GM18868 (cell line): ENCODE measurements around the gene LIFR.

Experiments used
- ATAC-seq: cut with Tn5 transposase; IDR thresholded peaks from one replicate; pipeline ENCODE4 v1.9.1; 2021; ENCODE audit warnings: mild to moderate bottlenecking, moderate library complexity; ENCODE audit not compliant: unreplicated experiment

LIFR gene

DNA sequence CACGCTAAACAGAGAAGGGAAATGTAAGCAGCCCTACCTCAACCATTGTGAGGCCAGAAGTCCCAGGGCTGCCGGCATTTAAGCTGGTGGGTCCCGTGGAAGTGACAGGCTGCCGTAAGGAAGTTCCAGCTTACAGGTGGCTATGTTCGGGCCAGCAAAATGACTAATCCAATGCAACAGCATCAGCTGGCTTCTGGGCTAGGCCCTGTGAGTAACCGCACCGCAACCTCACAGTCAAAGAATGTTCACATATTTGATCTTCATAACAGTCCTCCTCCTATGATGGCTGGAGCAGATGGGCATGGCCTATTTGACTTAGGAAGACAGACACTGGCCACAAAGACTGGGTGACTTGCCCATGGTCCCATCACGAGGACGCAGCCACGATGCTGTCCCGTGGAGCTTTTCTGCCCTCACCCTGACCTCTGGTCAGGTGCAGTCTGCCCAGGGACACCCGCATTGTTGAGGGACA lies 88.2 kb downstream of the LIFR start:
- ATAC-seq: no peak

DNA sequence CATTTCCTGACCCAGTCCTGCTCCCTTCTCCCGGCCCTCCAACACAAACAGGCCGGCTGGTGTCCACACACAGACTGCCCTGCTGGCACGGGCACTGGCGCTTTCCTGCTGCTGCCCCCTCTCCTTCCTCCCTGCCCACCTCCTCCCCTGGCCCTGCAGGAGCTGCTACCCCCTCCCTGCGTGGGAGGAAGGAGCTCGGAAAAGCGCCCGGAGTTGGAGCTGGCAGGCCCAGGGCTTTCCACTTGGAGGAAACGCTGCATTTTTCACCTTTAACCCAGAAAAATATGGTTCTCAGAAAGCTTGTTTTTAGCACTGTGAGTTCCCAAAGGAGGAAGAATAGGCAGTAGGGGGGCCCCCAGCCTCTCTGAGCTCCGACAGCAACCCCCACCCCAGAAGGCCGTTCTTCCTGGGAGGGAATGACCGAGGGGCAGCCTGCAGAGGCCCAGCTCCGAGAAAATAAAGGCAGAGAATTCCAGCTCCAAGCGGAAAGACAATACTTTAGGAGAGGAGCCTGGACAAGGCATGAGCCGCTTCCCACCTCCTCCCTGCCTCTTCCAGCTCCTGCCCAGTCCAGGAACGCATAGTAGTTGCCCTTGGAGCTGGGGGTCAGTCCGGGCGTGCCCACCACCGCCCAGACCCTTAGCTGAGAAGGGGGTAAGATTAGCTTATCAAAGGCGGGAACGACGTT lies 88.9 kb downstream of the LIFR start:
- no peak for ATAC-seq

DNA sequence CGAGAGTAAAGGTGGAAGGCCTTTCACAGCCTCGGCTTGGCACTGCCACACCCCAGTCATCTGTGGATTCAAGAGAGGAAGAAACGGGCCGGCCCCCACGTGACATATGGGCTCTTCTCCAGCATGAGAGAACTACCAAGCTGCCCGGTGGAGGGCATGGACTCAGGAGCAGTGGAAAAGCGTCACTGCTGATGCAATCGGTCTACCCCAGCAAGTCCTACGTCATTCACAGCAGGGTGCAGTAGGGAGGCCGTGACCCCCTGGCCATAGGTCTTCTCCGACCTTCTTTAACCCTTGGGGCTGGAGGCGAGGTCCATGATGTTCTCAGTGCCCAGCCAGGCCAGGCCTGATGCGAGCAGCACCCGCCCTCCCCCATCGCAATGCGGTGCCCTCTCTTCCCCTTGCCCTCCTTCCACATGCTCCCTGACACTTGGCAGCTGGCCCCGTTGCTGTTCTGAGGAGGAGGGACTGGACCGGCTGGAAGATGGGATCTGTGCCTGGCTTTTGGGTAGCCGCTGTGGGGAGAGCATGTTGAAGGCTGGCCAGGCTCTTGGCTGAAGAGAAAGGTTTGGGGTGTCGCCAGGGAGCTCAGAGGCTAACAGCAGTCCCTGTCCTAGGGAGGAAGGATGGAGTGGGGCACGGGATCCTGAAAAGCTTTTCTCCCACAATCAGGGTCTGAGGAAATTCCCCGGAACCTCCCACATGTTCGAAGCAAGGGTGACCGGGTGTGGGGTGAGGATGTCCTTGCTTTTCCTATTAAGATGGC lies 89.8 kb downstream of the LIFR start:
- no peak for ATAC-seq

DNA sequence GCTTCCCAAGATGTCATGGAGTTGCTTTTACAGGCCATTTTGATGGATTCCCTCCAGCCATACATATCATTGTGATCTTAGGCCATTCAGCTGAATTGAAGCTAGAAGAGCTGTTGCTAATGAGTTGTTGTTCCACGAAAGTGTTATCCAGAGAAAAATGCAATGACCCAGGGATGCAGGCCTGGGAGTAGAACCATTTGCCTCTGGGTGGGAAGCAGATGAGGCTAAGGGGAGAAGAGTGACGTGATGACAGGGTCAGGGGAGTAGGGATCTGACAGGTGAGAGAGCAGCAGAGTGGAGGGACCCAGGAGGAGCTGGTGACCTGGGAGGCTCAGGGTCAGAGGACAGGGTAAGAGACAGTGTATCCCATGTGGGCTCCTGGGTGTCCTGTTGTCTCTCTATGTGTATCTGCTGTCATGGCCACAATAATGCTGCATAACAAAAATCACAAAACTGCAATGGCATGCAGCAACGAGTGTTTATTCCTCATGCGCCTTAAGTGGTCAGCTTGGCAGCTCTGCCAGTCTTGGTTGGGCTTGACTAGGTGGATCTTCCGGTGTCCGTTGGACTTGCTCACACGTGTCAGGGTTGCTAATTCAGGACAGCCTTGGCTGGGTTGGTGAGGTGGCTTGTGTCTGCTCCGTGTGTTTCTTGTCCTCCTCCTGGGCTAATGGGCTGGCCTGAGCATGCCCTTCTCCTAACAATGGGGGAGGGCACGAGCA lies 90.6 kb downstream of the LIFR start:
- no peak for ATAC-seq

DNA sequence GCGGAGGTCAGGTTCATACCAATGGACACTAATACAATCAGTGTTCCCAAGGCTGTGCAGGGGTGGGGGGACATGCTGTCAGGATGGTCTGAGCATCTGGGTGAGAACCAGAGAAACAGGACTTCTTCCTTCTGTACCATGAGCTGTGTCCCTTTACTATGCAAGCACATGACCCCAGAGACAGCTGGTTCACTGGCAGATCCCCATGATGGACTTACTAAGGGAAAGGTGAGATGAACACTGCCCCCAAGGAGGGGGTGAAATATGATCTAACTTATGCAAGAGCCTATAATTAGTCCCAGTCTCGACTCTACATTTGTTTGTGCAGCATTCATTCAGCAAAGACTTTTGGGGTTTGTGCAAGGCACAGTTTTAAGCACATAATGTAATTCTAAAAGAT lies 91.4 kb downstream of the LIFR start:
- ATAC-seq: no peak

DNA sequence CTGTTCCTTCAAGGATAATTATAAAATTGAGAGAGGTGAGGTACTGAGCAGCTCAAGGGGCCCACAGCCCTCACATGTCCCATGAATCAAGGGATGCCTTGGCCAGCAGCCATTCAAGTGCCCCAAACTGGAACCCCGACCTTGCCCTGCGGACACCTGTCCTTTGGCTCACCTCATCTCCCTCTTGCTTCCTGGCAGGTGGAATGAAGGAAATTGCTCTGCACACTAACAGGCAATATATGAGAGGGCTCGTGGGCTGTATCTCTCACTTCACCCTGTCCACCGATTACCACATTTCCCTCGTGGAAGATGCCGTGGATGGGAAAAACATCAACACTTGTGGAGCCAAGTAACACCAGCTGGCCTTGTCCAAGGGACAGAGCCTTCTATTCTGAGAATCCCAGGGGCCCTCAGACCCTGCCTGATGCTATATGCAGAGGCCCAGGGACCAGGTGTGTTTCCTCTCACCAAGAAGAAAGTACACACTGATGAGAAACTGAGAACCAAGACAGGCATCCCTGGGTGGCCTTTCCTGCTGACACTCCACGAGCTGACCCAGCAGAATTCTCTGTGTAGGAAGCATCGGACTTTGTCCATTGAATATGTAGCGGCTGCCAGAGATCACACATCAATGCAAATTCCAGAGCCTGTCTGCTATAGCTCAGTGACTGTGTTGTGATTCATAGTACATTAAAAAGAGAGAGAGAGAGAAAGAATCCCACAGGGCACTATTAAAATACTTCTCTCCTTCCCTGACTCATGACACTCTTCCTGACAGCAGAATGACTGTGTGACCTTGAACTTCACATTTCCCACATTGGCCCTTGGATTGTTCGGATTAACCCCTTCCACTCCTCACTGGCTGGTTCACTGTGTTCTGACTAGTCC lies 92.6 kb downstream of the LIFR start:
- no peak for ATAC-seq

DNA sequence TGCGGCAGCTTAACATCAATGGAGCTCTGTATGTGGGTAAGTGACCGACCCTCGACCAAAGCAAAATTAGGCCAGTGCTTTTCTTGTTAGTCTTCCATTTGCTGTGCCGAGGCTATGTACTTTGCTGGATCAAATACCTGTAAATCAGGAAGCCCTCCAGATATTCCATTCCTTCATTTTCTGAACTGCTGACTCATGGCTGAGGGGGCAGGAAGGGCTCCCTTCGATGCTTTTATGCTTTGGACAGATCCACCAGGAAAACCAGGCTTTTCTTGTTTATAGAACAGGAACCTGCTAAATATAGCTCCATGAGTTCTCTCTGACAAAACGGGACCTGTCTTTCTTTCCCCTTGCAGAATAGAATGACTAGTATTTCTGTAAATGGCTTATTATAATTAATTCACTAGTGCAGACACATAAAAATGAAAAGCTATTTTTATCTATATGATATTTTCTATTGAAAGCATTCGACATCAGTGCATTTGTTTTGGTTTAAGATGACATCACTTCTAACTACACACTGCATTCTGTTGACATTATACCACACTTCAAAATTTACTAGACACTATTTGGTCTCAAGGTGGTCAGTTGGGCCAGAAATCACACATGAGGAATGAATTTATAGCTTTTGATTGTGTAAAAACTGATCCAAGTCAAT lies 93.3 kb downstream of the LIFR start:
- ATAC-seq: no peak

DNA sequence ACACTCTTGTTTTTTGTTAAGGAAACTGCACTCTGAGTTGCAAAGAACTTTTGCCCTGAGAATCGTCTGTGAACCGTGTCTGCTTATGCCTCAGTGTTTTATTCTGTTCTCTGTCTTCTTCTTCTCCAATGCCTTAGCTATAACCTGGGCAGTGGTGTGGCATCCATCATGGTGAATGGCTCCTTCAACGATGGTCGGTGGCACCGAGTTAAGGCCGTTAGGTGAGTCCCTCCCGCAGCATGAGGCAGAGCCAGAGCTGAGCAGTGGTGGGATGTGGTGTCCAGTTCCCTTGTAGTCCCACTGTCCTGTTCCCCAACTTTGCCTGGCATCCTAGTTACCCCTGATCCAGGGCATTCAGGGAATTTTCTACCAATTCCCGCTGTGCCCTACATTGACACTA lies 98.3 kb downstream of the LIFR start:
- ATAC-seq: no peak

DNA sequence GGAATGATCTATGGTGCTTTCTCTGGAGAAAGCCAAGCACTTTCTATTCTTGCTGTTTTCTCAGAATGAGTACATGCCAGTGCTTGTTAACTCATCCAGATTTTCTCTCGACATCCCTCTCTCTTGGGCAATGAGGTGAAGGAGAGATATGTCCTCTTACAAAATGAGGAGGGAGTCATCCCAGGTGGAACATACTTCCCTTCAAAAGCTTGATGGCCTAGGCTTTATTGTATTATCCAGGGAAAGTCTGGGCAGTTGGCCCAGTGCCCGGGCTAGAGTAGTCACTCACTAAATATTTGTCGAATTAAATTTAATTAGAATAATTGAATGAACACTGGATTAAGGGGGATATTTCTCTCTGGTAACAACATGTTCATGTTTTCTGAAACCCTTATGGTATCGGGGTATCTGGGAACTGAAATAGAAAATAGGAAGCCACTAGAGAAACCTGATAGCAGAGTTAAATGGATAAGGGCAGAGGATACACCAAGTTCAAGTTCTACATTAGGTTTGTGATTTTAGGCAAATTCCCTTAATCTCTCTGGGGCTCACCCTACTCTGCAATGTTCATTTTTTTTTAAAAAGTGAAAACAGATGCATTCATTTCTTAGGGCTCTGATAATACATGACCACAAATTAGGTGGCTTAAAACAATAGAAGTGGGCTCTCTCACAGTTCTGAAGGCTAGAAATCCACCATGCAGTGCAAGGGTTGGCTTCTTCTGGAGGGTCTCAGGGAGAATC lies 99.6 kb downstream of the LIFR start:
- ATAC-seq: no peak

DNA sequence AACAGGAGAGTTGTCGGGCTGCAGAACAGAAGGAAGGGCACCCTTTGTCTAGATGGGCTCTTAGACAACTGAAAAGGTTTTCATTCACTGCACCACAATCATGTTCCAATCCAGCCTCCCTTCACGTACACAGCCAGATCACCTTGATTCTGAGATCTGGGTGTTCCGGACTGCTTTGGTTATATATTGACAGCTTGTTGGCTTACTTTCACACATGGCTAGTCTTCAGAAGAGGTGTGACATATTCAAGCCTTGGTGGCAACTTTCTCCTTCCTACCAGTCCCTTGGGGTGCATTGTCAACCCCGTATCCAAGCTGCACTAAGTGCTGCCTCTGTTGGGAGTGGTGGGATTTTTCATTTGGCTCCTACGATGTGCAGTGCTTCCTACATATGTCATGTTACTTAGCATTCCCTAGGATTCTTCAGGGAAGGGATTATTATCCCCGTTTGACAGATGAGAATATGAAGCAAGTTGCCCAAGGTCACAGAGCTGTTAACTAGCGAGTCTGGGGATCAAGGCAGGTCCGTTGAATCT lies 100.6 kb downstream of the LIFR start:
- no peak for ATAC-seq

DNA sequence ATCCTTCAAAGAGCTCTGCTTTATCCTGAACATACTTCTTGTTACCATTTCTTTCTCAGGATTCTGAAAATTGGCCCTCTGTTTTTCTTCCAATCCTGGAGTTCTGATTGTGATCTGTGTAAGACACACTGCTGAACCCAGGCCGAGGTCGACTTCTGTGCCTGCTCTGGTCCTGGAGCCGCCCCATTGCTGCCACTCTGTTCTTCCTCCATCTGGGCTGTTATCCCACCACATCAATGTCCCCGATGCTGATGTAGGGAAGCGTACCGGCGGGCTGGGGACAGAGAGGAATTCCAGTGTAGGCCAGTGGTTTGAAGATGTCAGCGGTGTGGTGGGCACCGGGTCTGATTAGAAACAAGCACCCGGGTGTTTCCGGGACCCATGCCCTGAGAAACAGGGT lies 102.5 kb downstream of the LIFR start:
- ATAC-seq: peak; percentile 9

DNA sequence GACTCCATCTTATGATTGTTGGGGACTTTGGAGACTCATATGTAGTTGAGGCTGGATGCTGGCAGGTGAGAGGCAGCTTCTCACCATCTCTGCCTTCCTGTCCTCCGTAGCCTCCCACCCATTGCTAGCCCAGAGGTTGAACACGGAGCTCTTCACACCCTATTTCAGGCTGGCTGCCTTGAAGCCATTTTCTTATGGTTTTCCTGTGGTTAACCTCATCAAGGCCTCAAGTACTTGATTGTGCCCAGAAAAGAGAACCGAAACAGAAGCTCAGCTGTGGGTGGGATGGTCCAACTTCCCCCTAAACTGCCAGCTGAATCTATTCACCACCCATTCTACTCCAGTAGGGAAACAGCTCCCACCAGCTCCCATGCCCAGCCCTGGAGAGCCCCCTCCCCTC lies 102.9 kb downstream of the LIFR start:
- ATAC-seq: peak; percentile 99

DNA sequence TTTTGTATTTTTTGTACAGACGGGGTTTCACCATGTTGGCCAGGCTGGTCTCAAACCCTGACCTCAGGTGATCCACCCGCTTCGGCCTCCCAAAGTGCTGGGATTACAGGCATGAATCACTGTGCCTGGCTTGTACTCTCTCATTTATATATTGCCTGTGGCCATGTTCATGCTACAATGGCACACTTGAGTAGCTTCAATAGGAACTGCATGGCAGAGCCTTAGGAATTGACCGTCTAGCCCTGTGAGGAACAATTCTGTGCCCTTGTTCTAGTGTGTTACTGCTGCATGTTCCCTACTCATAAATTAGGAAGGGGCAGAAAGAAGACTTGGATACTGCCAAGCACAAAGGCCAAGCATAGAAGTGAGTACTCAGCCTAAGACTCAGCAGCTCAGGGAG lies 104.2 kb downstream of the LIFR start:
- ATAC-seq: no peak

DNA sequence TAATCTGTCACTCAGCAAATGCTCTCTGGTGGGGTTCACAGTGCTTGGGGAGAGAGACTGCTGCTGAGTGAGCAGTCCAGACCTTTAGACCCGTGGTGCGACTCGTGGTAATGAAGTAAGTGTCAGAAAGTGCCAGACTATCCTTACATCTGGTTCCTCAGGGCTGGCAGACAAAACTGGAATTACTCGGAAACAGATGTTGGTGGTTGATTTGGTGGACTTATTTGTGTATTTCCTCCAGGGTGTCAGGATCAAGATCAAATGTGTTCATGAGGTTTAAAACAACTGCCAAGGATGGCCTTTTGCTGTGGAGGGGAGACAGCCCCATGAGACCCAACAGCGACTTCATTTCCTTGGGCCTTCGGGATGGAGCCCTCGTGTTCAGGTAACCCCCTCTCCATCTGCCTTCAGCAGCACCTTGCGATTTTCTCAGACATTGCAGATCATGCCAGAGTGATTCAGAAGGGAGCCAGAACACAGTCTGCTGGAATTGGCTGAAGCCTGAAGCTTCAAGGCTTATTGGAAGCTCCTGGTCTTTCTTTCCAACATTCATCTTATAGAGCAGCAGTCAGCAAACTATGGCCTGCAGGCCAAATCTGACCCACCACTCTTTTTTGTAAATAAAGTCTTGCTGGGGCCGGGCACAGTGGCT lies 105.2 kb downstream of the LIFR start:
- no peak for ATAC-seq

DNA sequence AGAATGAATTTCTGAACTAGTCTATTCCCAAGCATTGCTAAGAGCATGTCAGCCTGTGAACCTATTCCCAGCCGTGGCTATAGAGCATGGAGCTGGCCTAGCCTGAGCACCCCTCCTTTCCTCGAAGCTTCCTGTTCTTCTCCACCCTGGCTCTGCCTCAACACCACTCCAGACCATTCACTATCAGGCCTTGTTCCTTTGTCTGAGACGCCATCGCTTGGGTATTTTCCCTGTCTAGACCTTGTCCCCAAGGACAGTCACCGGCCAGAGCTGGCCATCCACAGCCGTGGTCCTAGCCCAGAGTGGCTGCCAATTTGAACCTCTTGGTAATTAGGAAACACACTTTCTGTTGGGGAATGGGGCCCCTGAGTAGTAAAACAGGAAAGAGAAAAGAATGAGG lies 105.8 kb downstream of the LIFR start:
- no peak for ATAC-seq

DNA sequence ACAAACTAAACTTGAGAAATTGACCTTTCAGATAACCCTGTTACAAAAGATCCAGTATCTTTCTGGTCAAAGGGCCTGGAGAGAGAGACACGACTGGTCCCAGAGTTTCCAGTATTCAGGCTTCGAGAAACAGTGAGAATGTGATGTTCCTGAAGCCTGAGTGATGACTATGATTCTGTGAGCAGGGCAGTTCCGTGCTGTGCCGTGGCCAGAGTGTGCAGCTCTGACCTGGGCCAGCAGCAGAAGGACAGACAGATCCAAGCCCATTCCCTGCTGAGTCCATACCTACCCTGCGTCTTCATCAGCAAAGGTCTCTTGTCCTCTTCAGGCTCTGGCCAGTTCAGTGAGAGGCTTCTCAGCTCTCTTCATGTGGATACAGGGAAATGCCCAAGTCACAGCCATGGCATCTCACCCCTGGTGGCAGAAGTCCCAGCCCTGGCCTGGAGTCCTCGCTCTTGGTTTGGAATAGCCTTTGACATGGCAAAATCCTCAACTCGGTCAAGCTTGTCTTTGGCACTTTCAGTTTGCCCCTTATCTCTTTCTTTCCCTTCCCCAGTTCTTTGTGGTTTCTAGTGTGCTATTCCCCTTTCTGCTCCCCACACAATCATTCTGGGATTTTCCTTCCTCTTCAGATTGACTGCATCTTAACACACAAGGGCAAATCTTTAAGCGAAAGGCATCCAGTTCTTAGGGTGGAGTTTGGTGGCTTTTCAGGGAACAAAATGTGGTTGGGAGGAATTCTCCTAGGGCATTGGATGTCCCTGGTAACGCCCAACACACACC lies 107.7 kb downstream of the LIFR start:
- no peak for ATAC-seq

DNA sequence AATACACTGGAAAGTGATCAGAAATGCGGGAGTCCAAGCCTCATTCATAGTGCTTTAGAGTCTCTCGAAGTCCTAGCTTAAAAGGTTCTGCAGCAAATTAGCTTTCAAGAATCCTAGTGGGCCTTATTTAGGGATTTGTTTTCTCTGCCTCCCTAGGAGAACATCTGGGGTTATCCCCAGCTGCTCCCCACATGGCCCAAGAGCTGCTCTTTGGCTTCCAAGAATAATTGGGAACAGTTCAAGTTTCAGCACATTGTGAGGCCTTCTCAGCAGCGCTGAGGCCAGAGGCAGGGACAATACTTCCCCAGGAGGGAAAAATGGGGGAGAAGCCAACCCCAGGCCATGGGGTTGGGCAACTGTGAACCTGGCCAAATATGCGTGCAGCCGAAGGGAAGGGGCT lies 108.7 kb downstream of the LIFR start:
- no peak for ATAC-seq

DNA sequence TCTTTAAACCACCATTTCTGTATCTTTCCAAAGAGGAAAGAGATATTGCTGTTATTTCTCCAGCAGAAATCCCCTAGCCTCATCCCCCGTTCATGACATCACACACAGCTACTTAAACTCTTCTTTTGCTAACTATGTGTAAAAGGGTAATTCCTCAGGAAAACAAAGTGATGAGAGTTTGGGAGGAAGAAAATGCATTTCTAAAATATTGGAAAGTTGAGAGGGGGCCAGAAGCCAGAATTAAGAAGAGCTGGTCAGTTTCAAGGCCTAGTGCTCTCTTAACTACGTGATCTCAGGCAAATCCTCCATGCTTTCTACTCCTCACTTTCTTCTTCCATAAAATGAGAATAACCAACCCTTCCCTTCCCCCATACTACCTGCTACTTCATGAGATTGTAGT lies 109.4 kb downstream of the LIFR start:
- ATAC-seq: no peak
